Muscle of back (tissue), 11 donors: Measurements from ENCODE around the gene CCNQ. TPM values are rescaled to one million over a fixed set of nuclear protein-coding genes. Genes with fewer than 3 reads are reported as not detected.
"Not testable (repeated sequence)": the region's sequence is repeated elsewhere in the genome, so short reads cannot be mapped to it uniquely, and the experiment has no call there.

Source experiments
- DNase-seq, 3 donors: peaks; one replicate each; pipeline versions ENCODE4 v3.0.0 to v3.0.0-alpha.2; 2013
- polyA plus RNA-seq, 10 donors: library from polyadenylated mRNA; unstranded; fragments of 120-200 nt; gene quantifications; one replicate each; pipeline ENCODE4 v1.2.1, GENCODE V29; 2013; ENCODE audit not compliant: insufficient read length in 10 of 10

Gene CCNQ
- polyA plus RNA-seq, 10 donors = 10.5 to 14.4 (median 11.9) TPM

GRCh38 chrX:153623310-153624029 lies 24.5 kb upstream of the CCNQ start:
- no peak for DNase-seq

- DNase-seq = no peak
These were observed 23.8 kb upstream of the CCNQ start for GRCh38 chrX:153622661-153623309.

GRCh38 chrX:153621949-153622598 lies 23.1 kb upstream of the CCNQ start:
- no peak for DNase-seq

- DNase-seq = no peak
These were observed 21.6 kb upstream of the CCNQ start for GRCh38 chrX:153620576-153620975.

DNA sequence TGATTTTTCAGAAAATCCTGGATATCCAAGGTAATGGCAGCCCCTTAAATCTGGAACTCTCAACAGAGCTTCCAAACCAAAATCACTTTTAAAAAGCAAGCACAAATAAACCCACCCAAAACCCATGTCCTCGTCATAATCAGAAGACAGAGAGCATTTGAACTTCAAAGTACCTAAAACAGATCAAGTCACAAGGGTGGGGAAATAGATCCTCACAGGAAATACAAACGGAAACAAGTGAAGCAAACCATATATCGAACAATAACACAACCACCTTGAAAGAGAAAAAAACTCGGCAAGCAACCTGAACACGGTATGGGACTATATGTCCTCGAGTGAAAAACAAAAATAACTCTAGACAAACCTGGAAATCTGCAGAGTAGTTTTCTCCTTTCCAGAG lies 15.9 kb upstream of the CCNQ start:
- no peak for DNase-seq

DNA sequence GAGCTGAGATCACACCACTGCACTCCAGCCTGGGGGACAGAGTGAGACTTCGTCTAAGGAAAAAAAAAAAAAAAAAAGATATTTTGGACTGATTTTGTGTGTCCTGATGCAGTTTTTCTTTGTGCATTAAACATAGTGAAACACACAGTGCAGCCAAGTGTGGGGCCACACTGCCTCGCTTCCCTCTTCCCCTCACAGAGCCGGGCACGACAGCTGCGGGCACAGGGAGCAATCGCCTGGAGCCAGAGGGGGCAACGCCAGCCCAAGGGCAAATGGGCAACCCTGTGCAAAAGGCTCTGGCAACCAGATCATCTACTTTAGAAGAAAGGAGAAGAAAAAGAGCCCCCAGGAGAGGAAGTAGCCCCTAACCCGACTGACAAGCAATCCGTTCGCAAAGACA lies 13.5 kb upstream of the CCNQ start:
- no peak for DNase-seq

- DNase-seq = no peak
These were observed 12.6 kb upstream of the CCNQ start for GRCh38 chrX:153611298-153612095.

GRCh38 chrX:153610836-153611213 lies 11.9 kb upstream of the CCNQ start:
- no peak for DNase-seq

DNA sequence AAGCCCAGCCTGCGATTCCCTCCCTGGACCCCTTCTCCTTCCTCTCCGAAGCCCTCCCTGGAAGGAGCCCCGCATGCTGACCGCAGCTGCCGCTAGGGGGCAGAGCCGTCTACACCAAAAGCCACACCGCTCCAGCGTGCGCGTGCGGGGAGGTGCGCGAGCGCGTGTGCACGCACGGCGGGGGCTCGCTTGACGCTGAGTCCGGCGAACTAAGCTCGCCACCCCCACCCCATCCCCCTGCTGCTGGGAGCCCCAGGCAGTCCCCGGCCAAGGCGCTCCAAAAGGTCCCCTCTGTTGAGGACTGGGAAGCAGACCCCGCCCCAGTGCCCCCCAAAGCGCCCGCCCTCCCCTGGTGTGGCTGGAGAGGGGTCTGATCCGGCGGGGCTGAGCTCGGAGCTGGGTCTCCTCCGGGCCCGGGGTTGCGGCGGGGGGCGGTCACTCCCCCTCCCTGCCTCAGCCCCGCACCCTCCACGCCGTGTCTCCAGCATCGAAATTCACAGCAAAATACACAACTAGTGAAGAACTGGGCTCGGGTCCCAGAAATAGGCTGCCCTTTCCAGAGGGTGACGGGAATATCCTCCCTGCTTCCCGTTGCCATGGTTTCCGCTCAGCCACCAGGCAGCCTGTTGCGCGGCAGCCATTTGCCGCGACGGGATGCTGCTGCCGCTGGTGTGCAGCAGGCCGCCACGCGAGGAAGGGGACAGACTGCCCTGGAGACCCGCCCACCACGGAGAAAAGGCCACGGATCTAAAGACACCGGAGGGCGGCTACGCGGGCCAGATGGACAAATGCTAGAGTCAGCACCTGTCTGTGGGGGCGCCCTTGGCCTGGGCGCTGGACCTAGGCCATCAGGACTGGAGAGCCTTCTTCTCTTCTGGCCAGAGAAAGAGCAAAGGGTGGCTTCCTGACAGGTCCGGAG lies 11.2 kb upstream of the CCNQ start:
- DNase-seq = peak; percentile 56 to 84 (median 80)

DNA sequence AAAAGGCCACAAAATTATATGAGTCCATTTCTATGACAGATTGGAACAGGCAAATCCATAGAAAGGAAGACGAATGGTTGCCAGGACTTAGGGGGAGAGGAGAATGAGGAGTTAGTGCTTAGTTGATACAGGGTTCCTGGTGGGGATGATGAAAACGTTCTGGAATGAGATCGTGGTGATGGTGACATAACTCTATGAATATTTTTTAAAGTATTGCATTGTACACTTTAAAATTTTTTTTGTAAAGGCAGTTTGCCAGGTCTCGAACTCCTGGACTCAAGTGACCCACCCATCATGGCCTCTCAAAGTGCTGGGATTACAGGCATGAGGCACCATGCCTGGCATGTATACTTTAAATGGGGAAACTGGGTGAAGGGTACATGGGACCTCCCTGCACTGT lies 9.9 kb upstream of the CCNQ start:
- no peak for DNase-seq

DNA sequence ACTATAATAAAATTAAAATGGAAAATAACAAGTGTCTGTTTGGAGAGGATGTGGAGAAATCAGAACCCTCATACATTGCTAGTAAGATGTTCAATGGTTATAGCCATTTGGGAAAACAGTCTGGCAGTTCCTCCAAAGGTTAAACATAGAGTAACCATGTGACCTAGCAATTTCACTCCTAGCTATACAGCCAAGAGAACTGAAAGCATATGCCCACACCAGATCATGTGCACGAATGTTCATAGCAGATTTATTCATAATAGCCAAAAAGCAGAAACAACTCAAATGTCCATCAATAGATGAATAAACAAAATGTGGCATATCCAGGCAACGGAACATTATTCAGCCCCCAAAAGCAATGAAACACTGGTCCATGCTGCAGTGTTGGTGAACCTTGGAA lies 9.4 kb upstream of the CCNQ start:
- peak in 1 of 3 donors; percentile 17 for DNase-seq

DNA sequence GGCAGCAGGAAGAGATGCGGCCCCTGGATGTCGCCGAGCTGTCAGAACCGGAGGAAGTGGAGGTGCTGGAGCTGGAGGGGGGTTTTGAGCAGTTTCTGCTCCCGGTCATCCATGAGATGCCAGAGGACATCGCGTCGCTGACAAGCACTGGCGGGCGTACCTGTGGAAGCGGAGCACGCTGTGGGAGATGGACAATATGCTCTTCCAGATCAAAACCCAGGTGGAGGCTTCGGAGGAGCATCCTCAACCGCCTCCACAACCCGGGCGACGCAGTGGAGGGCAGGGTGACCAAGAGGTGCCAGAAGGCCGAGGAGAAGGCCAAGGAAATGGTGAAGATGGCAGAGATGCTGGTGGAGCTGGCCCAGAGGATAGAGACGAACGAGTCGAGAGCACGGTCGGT lies 7.6 kb upstream of the CCNQ start:
- DNase-seq = no peak

GRCh38 chrX:153604666-153605380 lies 5.9 kb upstream of the CCNQ start:
- DNase-seq = not testable (repeated sequence)

- DNase-seq = no peak
These were observed 4.3 kb upstream of the CCNQ start for GRCh38 chrX:153603131-153603656.

- no peak for DNase-seq
These were observed 3.7 kb upstream of the CCNQ start for GRCh38 chrX:153602601-153603000.

- DNase-seq = no peak
These were observed 2.7 kb upstream of the CCNQ start for GRCh38 chrX:153601511-153602110.

- no peak for DNase-seq
These were observed 2.0 kb upstream of the CCNQ start for GRCh38 chrX:153600921-153601320.

GRCh38 chrX:153600032-153600373 lies 1.1 kb upstream of the CCNQ start:
- DNase-seq = no peak

DNA sequence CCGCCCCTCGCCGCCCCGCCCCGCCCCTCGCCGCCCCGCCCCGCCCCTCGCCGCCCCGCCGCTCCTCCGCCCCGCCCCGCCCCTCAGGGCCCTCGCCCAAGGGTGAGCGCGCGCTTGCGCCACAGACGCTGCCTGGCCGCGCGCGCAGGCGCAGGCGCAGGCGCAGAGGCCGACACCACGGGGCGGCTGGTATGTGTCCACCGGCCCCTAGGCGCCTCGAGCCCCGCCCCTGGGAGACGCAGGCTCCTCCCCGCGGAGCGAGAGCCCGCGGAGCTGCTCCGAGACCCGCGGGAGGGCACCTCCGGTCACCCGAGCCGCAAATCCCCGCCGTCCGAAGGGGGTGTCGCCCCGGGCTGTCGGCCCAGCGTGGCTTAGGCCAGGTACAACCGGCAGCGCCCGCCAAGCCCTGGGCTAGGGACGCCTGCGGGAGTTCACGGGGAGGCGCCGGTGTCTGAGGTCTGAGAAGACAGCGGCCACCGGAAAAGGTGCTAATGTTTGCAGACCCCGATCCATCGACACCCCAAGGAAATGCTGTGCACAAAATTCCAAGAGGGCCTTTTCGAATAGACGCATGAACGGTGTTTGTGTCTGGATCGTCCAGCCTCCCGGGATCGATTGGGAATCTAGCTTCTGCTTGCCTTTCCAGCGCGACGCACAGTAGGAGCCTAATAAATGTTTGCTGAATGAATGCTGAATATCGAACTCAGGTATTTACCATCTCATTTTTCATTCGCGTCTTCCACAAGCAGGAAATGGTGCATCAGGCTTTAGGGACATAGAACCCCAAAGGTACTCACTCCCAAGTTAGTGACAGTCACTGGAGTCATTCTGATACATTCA lies 473 bp upstream of the CCNQ start:
- DNase-seq = peak; percentile 82 to 93 (median 91)
